ENCODE measurements around the gene TCTA. TPM values are rescaled to one million over a fixed set of nuclear protein-coding genes. Genes with fewer than 3 reads are reported as not detected.

Gene TCTA
- polyA plus RNA-seq, 1 donor (not counting 4 experiments of a cell fraction or from before 2014, with no cell fraction given) = 16.5 TPM

- Histone ChIP-seq H3K4me2 (ENCODE audit: control insufficient read depth, extremely low read depth, insufficient read depth, low read depth, low read length) (no peak overlapping the region), H3K4me3 (ENCODE audit: control insufficient read depth in 2 of 3, extremely low read depth in 1 of 3, insufficient read depth in 2 of 3, low read depth in 1 of 3, low read length in 3 of 3) (no peak overlapping the region), H3K9me3 (ENCODE audit: control insufficient read depth, low read depth, low read length) (no peaks in the 10 kb centered on the region), H3K79me2 (ENCODE audit: control insufficient read depth, insufficient read depth, low read length) (peaks cover 96% of the 10 kb centered on the region), H3K9me1 (ENCODE audit: control insufficient read depth, extremely low read depth, insufficient read depth, low read length) (no peaks in the 10 kb centered on the region), H2AFZ (ENCODE audit: control insufficient read depth, low read length) (no peak overlapping the region), H3K36me3 (ENCODE audit: control insufficient read depth in 2 of 2, extremely low read depth in 1 of 2, insufficient read depth in 2 of 2, low read length in 2 of 2) (peaks cover 6 to 24% of the 10 kb centered on the region in 2 experiments), H3K4me1 (ENCODE audit: control insufficient read depth, extremely low read depth, insufficient read depth, low read length) (no peaks in the 10 kb centered on the region), H4K20me1 (ENCODE audit: control insufficient read depth, extremely low read depth, insufficient read depth, low read length) (peaks cover 50% of the 10 kb centered on the region), H3K27me3 (ENCODE audit: control insufficient read depth, extremely low read depth, insufficient read depth, low read length) (no peaks in the 10 kb centered on the region), H3K27ac (ENCODE audit: control insufficient read depth, insufficient read depth, low read length) (no peak overlapping the region), H3K9ac (ENCODE audit: control insufficient read depth, extremely low read depth, insufficient read depth, low read length) (no peak overlapping the region)
- TF ChIP-seq, protein P1, sequence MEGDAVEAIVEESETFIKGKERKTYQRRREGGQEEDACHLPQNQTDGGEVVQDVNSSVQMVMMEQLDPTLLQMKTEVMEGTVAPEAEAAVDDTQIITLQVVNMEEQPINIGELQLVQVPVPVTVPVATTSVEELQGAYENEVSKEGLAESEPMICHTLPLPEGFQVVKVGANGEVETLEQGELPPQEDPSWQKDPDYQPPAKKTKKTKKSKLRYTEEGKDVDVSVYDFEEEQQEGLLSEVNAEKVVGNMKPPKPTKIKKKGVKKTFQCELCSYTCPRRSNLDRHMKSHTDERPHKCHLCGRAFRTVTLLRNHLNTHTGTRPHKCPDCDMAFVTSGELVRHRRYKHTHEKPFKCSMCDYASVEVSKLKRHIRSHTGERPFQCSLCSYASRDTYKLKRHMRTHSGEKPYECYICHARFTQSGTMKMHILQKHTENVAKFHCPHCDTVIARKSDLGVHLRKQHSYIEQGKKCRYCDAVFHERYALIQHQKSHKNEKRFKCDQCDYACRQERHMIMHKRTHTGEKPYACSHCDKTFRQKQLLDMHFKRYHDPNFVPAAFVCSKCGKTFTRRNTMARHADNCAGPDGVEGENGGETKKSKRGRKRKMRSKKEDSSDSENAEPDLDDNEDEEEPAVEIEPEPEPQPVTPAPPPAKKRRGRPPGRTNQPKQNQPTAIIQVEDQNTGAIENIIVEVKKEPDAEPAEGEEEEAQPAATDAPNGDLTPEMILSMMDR (optimal IDR thresholded peaks at IDR 0.05 in 1 of 3, IDR thresholded peaks at IDR 0.05 in 1 of 3, conservative IDR thresholded peaks at IDR 0.05 in 1 of 3; ENCODE audit: extremely low read depth in 1 of 3, insufficient read depth in 2 of 3, low read length in 3 of 3) = no peak
- TF ChIP-seq EZH2 (IDR thresholded peaks at IDR 0.05; ENCODE audit: low read length) = no peak
- dilution Hi-C loops (cut with MboI; ENCODE audit: extremely low pct_ligation_motif_present, low sequenced_read_pairs) = no loop called here
- no peak for DNase-seq (ENCODE audit: low read depth, low spot score)
- FAIRE-seq = no peak
Observed at GRCh38 chr3:49397470-49397869, 14.8 kb upstream of the TCTA start.

- Histone ChIP-seq H3K9me1 (ENCODE audit: control insufficient read depth, extremely low read depth, insufficient read depth, low read length) (no peaks in the 10 kb centered on the region), H3K79me2 (ENCODE audit: control insufficient read depth, insufficient read depth, low read length) (peaks cover 97% of the 10 kb centered on the region), H3K4me1 (ENCODE audit: control insufficient read depth, extremely low read depth, insufficient read depth, low read length) (no peaks in the 10 kb centered on the region), H2AFZ (ENCODE audit: control insufficient read depth, low read length) (no peak overlapping the region), H3K9me3 (ENCODE audit: control insufficient read depth, low read depth, low read length) (no peaks in the 10 kb centered on the region), H3K9ac (ENCODE audit: control insufficient read depth, extremely low read depth, insufficient read depth, low read length) (no peak overlapping the region), H3K27me3 (ENCODE audit: control insufficient read depth, extremely low read depth, insufficient read depth, low read length) (no peaks in the 10 kb centered on the region), H3K27ac (ENCODE audit: control insufficient read depth, insufficient read depth, low read length) (no peak overlapping the region), H4K20me1 (ENCODE audit: control insufficient read depth, extremely low read depth, insufficient read depth, low read length) (peaks cover 45% of the 10 kb centered on the region), H3K4me3 (ENCODE audit: control insufficient read depth in 2 of 3, extremely low read depth in 1 of 3, insufficient read depth in 2 of 3, low read depth in 1 of 3, low read length in 3 of 3) (no peak overlapping the region), H3K4me2 (ENCODE audit: control insufficient read depth, extremely low read depth, insufficient read depth, low read depth, low read length) (no peak overlapping the region), H3K36me3 (ENCODE audit: control insufficient read depth in 2 of 2, extremely low read depth in 1 of 2, insufficient read depth in 2 of 2, low read length in 2 of 2) (peaks cover 5 to 20% of the 10 kb centered on the region in 2 experiments)
- DNase-seq (ENCODE audit: low read depth, low spot score) = no peak
- FAIRE-seq = no peak
- TF ChIP-seq, protein P1 (optimal IDR thresholded peaks at IDR 0.05 in 1 of 3, IDR thresholded peaks at IDR 0.05 in 1 of 3, conservative IDR thresholded peaks at IDR 0.05 in 1 of 3; ENCODE audit: extremely low read depth in 1 of 3, insufficient read depth in 2 of 3, low read length in 3 of 3) = no peak
- TF ChIP-seq EZH2 (IDR thresholded peaks at IDR 0.05; ENCODE audit: low read length) = no peak
- dilution Hi-C loops (cut with MboI; ENCODE audit: extremely low pct_ligation_motif_present, low sequenced_read_pairs) = no loop called here
Observed at GRCh38 chr3:49399461-49399860, 12.8 kb upstream of the TCTA start.

Measured in keratinocyte (primary cell).